OCI-LY7 (cell line): ENCODE measurements around the gene SMG9. TPM values are rescaled to one million over a fixed set of nuclear protein-coding genes. Genes with fewer than 3 reads are reported as not detected.

Experiments used
- BruUV-seq: library from RNA; stranded (reverse); fragments of 400-500 nt; replicated peaks from 2 replicates; lab custom pipeline; 2021; lab: Mats Ljungman, UMichigan
- CTCF ChIA-PET: fragments of 300-600 bp; sonication (Branson Sonifier 250); formaldehyde crosslinking; loops from one replicate; lab custom pipeline; 2022; ENCODE audit warnings: antibody characterized with exemption; ENCODE audit not compliant: unreplicated experiment; lab: Charles Lee
- POLR2A ChIA-PET: fragments of 300-600 bp; sonication (Branson Sonifier 250); formaldehyde crosslinking; loops from one replicate; lab custom pipeline; 2022; ENCODE audit warnings: antibody characterized with exemption; lab: Charles Lee
- DNase-seq: peaks from one replicate; pipeline ENCODE4 v3.0.0-alpha.2; 2015; ENCODE audit warnings: low spot score
- H2AFZ ChIP-seq: fragments of 200-600 bp; sonication (generic), shearing (Covaris generic); 2 replicates; pipeline ENCODE4 v1.6.1; 2014; ENCODE audit warnings: mild to moderate bottlenecking, antibody characterized with exemption, low read length, moderate library complexity
- H3K27ac ChIP-seq: fragments of 200-600 bp; sonication (generic); 2 replicates; pipeline ENCODE4 v1.5.1; 2014; ENCODE audit warnings: mixed run types, low read depth, mild to moderate bottlenecking, moderate library complexity, low read length, inconsistent platforms; ENCODE audit not compliant: poor library complexity, severe bottlenecking
- H3K36me3 ChIP-seq: fragments of 200-600 bp; sonication (generic); 2 replicates; pipeline ENCODE4 v1.6.1; 2014; ENCODE audit warnings: mild to moderate bottlenecking, antibody characterized with exemption, low read length, moderate library complexity, mixed read lengths; ENCODE audit not compliant: insufficient read depth
- H3K4me1 ChIP-seq: fragments of 200-600 bp; sonication (generic); 2 replicates; pipeline ENCODE4 v1.5.1; 2014; ENCODE audit warnings: mild to moderate bottlenecking, low read length; ENCODE audit not compliant: insufficient read depth, poor library complexity, severe bottlenecking
- H3K4me2 ChIP-seq: fragments of 200-600 bp; sonication (generic); 2 replicates; pipeline ENCODE4 v1.6.1; 2014; ENCODE audit warnings: mild to moderate bottlenecking, low read length
- H3K4me3 ChIP-seq: fragments of 200-600 bp; sonication (generic); 2 replicates; pipeline ENCODE4 v1.5.1; 2014; ENCODE audit warnings: mild to moderate bottlenecking, low read depth, low read length; ENCODE audit not compliant: poor library complexity, severe bottlenecking
- H3K79me2 ChIP-seq: fragments of 200-600 bp; sonication (generic); 2 replicates; pipeline ENCODE4 v1.6.1; 2016; ENCODE audit warnings: low read depth, mild to moderate bottlenecking, low read length, moderate library complexity, mixed read lengths; ENCODE audit not compliant: insufficient read depth
- H3K9me2 ChIP-seq: fragments of 200-600 bp; sonication (generic); 2 replicates; pipeline ENCODE4 v1.6.1; 2016; ENCODE audit warnings: mild to moderate bottlenecking, low read length, mixed read lengths; ENCODE audit not compliant: insufficient read depth
- H3K9me3 ChIP-seq: fragments of 200-600 bp; sonication (generic); 2 replicates; pipeline ENCODE4 v1.6.1; 2014; ENCODE audit warnings: mild to moderate bottlenecking, mixed run types, low read length, mixed read lengths
- H4K20me1 ChIP-seq: fragments of 200-600 bp; sonication (generic); 2 replicates; pipeline ENCODE4 v1.6.1; 2014; ENCODE audit warnings: mild to moderate bottlenecking, antibody characterized with exemption, low read length, moderate library complexity, mixed read lengths; ENCODE audit not compliant: insufficient read depth
- CTCF ChIP-seq: fragments of 200-600 bp; sonication (generic); conservative IDR thresholded peaks from 2 replicates; pipeline ENCODE4 v1.5.1; 2014; ENCODE audit warnings: mild to moderate bottlenecking, antibody characterized with exemption, low read length, moderate library complexity, mixed read lengths
- EZH2phosphoT487 ChIP-seq: fragments of 200-600 bp; sonication (generic); IDR thresholded peaks from 2 replicates; pipeline ENCODE4 v1.6.1; 2018; ENCODE audit warnings: low read depth, borderline replicate concordance, mild to moderate bottlenecking, mixed run types, antibody characterized with exemption, low read length, moderate library complexity, mixed read lengths
- intact Hi-C: fragments of 100-400 bp; cut with micrococcal nuclease; formaldehyde crosslinking; loops from one replicate; pipeline ENCODE4 v1.10.0; 2022; ENCODE audit not compliant: unreplicated experiment
- total RNA-seq, 2 experiments: library from RNA; depleted of rRNA in 1 of 2; stranded (reverse); fragments of >200 nt in 1 of 2; shearing (Covaris generic) in 1 of 2; gene quantifications; 2 replicates each; pipeline ENCODE4 v1.2.3, GENCODE V29; 2014 to 2022

Gene SMG9
- total RNA-seq, 2 experiments from 2014 or later = 65.6 to 75.5 TPM

GRCh38 chr19:43748685-43749084 is 6.1 kb downstream of the SMG9 start:
- Histone ChIP-seq H4K20me1 (no peaks in the 10 kb centered on the region), H3K9me3 (no peaks in the 10 kb centered on the region), H3K4me3 (no peak overlapping the region), H3K27ac (no peak overlapping the region), H3K9me2 (no peaks in the 10 kb centered on the region), H3K79me2 (peaks cover 21% of the 10 kb centered on the region; the same call in 1 of the 2 replicates), H3K4me1 (peaks cover 36% of the 10 kb centered on the region), H2AFZ (no peak overlapping the region), H3K36me3 (peaks cover 92% of the 10 kb centered on the region), H3K4me2 (no peak overlapping the region)
- no TSS peak for BruUV-seq
- POLR2A ChIA-PET = no interaction called here
- CTCF ChIA-PET = no interaction called here
- intact Hi-C loops = no loop called here
- no peak for DNase-seq
- TF ChIP-seq EZH2phosphoT487 (no peak), CTCF (no peak)

GRCh38 chr19:43748205-43748594 is 6.6 kb downstream of the SMG9 start:
- peaks cover 16% of the 10 kb centered on the region; the same call in 1 of the 2 replicates for H3K79me2 ChIP-seq
- intact Hi-C loops = no loop called here
- no peak overlapping the region for H3K4me3 ChIP-seq
- DNase-seq = no peak
- no peak overlapping the region for H3K4me2 ChIP-seq
- H3K9me2 ChIP-seq = no peaks in the 10 kb centered on the region
- H2AFZ ChIP-seq = no peak overlapping the region
- H3K36me3 ChIP-seq = peaks cover 97% of the 10 kb centered on the region
- no peak overlapping the region for H3K27ac ChIP-seq
- CTCF ChIA-PET = no interaction called here
- H3K9me3 ChIP-seq = no peaks in the 10 kb centered on the region
- no TSS peak for BruUV-seq
- no peaks in the 10 kb centered on the region for H4K20me1 ChIP-seq
- TF ChIP-seq CTCF (no peak), EZH2phosphoT487 (no peak)
- H3K4me1 ChIP-seq = peaks cover 31% of the 10 kb centered on the region
- POLR2A ChIA-PET = no interaction called here

- no peak overlapping the region for H2AFZ ChIP-seq
- H4K20me1 ChIP-seq = no peaks in the 10 kb centered on the region
- no peaks in the 10 kb centered on the region for H3K9me3 ChIP-seq
- peaks cover 11% of the 10 kb centered on the region; the same call in 1 of the 2 replicates for H3K79me2 ChIP-seq
- H3K9me2 ChIP-seq = no peaks in the 10 kb centered on the region
- no peak overlapping the region for H3K4me2 ChIP-seq
- H3K36me3 ChIP-seq = peaks cover 97% of the 10 kb centered on the region
- ChIA-PET CTCF (no interaction called here), POLR2A (no interaction called here)
- DNase-seq = no peak
- intact Hi-C loops = no loop called here
- BruUV-seq = no TSS peak
- no peak for TF ChIP-seq CTCF
- TF ChIP-seq EZH2phosphoT487 = no peak
- H3K27ac ChIP-seq = no peak overlapping the region
- peaks cover 26% of the 10 kb centered on the region for H3K4me1 ChIP-seq
- H3K4me3 ChIP-seq = no peak overlapping the region
These were observed 7.1 kb downstream of the SMG9 start for GRCh38 chr19:43747557-43748204.
